ENCODE measurements around the gene TGM3.

Gene TGM3

GRCh38 chr20:2341336-2341735 is 45.5 kb downstream of the TGM3 start:
- DNase-seq = no peak

GRCh38 chr20:2342243-2342642 is 46.4 kb downstream of the TGM3 start:
- DNase-seq = no peak

GRCh38 chr20:2346188-2346587 is 50.4 kb downstream of the TGM3 start:
- no peak for DNase-seq

- no peak for DNase-seq
Measured at GRCh38 chr20:2348336-2348735, 52.5 kb downstream of the TGM3 start.

- DNase-seq = no peak
Measured at GRCh38 chr20:2349801-2350200, 54.0 kb downstream of the TGM3 start.

GRCh38 chr20:2350606-2351005 is 54.8 kb downstream of the TGM3 start:
- DNase-seq = no peak

- no peak for DNase-seq
Measured at GRCh38 chr20:2353231-2353630, 57.4 kb downstream of the TGM3 start.

GRCh38 chr20:2357114-2357513 is 61.3 kb downstream of the TGM3 start:
- no peak for DNase-seq

GRCh38 chr20:2358006-2358405 is 62.2 kb downstream of the TGM3 start:
- no peak for DNase-seq

GRCh38 chr20:2361035-2361593 is 65.3 kb downstream of the TGM3 start:
- DNase-seq = no peak

GRCh38 chr20:2363187-2363586 is 67.4 kb downstream of the TGM3 start:
- DNase-seq = no peak

- no peak for DNase-seq
Measured at GRCh38 chr20:2363587-2363986, 67.8 kb downstream of the TGM3 start.

- DNase-seq = no peak
Measured at GRCh38 chr20:2364044-2364443, 68.2 kb downstream of the TGM3 start.

- DNase-seq = no peak
Measured at GRCh38 chr20:2365091-2365490, 69.3 kb downstream of the TGM3 start.

- DNase-seq = no peak
Measured at GRCh38 chr20:2365666-2366065, 69.9 kb downstream of the TGM3 start.

GRCh38 chr20:2368621-2369020 is 72.8 kb downstream of the TGM3 start:
- no peak for DNase-seq

- DNase-seq = no peak
Measured at GRCh38 chr20:2373098-2373497, 77.3 kb downstream of the TGM3 start.

- DNase-seq = no peak
Measured at GRCh38 chr20:2374346-2375125, 78.7 kb downstream of the TGM3 start.

GRCh38 chr20:2378893-2379292 is 83.1 kb downstream of the TGM3 start:
- DNase-seq = no peak

- DNase-seq = no peak
Measured at GRCh38 chr20:2379511-2380229, 83.9 kb downstream of the TGM3 start.

GRCh38 chr20:2380601-2381000 is 84.8 kb downstream of the TGM3 start, which contains the start of gene TGM6:
Gene TGM6 (plus strand): TSS chr20:2380901. CDS start chr20:2380969, 68 bp downstream.
- DNase-seq = no peak

- DNase-seq = no peak
Measured at GRCh38 chr20:2381303-2381702, 85.5 kb downstream of the TGM3 start.

- DNase-seq = no peak
Measured at GRCh38 chr20:2382833-2383232, 87.0 kb downstream of the TGM3 start.

- no peak for DNase-seq
Measured at GRCh38 chr20:2385026-2385425, 89.2 kb downstream of the TGM3 start.

Data from activated T-cell treated with anti-CD3 and anti-CD28 coated beads for 4 hours (primary cell).